LNCAP (cell line): Measurements from ENCODE around the gene RNF180.

Experiments used
- CTCF ChIP-seq: fragments of 450-650 bp; IDR thresholded peaks from 2 replicates; pipeline ENCODE4 v1.5.1; 2017; ENCODE audit warnings: mild to moderate bottlenecking

The RNF180 gene

DNA sequence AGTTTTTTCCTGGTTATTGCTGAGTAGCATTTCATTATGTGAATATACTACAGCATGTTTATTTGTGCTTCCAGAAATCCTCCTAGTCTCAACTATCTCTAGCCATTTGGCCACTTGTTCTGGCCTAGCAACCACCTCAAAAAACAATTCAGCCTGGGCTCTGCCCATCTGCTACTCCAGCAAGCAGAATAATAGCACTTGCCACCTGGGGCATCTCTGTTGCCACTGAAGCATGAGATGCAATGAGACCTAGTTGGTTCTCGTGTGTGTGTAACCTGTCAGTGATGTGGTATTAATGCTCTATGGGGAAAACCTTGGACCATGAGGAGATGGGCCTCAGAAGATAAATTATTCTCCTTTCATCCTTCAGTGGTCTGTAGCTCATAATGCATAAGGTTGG is 129.5 kb downstream of the RNF180 start:
- no peak for TF ChIP-seq CTCF

GRCh38 chr5:64298586-64298985 is 132.9 kb downstream of the RNF180 start:
- no peak for TF ChIP-seq CTCF

DNA sequence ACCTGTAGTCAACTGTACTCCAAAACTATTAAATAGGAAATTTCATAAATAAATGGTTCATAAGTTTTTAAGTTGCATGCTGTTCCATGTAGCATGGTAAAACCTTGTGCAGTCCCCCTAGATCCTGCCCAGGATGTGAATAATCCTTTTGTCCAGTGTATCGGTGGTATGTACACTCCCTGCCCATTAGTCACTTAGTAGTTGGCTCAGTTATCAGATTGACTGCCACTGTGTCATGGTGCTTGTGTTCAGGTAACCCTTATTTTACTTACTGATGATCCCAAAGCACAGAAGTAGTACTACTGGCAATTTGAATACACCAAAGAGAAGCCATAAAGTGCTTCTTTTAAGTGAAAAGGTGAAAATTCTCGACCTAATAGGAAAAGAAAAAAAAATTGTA is 134.2 kb downstream of the RNF180 start:
- no peak for TF ChIP-seq CTCF

DNA sequence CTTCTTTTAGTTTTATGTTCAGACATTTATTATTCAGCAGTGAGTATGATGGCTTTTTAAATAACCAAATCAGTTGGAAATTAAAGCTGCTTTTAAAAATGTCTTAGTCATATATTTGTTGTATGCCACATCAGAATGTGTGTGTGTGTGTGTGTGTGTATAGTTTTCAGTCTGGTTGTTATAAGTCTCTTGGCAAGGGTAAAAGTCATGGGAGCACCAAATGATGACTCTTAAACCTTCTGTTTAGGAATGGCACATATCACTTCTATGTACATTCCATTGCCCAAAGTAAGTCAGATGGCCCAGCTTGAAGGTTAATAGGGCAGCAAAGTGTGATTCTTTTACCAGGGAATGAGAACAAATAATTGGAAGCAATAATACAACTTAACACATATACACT is 135.9 kb downstream of the RNF180 start:
- TF ChIP-seq CTCF: no peak

DNA sequence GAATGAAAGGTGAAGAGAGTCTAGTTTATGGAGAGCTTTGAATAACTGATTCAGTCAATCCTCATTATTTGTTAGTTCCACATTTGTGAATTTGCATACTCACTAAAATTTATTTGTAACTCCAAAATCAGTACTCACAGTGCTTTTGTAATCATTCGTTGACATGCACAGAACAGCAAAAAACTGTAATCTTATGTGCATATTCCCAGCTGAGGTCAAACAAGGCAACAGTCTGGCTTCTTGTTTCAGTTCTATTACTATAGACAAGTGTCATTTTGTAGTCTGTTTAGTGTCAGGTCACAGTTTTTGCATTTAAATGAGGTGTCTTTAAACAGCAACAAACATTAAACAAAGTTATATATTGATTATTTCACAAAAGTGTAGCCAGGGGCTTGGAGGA is 142.5 kb downstream of the RNF180 start:
- TF ChIP-seq CTCF: no peak

GRCh38 chr5:64312491-64312890 is 146.8 kb downstream of the RNF180 start:
- TF ChIP-seq CTCF: no peak

- TF ChIP-seq CTCF: no peak
Measured at GRCh38 chr5:64315778-64316177, 150.1 kb downstream of the RNF180 start.

GRCh38 chr5:64318175-64318574 is 152.5 kb downstream of the RNF180 start:
- TF ChIP-seq CTCF: no peak
